DMS53 (cell line): ENCODE results near the gene TAF1A.

Source experiments
- DNase-seq: peaks from one replicate; lab custom pipeline; 2025; lab: John Stamatoyannopoulos, UW

Gene TAF1A

DNA sequence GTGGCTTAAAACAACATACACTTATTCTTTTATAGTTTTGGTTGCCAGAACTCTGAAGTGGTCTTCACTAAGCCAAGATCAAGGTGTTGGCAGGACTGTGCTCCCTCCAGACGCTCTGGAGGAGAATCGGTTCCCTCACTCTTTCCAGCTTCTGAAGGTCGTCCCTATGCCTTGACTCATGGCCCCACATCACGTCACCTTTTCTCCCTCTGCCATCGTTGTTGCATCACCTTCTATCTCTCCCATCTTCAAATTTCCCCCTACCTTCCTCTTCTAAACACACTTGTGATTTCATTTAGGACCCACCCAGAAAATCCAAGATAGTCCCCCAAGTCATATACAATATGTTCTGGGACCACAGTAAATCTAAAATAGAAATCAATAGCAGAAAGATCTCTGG lies 54.3 kb downstream of the TAF1A start:
- DNase-seq: no peak

DNA sequence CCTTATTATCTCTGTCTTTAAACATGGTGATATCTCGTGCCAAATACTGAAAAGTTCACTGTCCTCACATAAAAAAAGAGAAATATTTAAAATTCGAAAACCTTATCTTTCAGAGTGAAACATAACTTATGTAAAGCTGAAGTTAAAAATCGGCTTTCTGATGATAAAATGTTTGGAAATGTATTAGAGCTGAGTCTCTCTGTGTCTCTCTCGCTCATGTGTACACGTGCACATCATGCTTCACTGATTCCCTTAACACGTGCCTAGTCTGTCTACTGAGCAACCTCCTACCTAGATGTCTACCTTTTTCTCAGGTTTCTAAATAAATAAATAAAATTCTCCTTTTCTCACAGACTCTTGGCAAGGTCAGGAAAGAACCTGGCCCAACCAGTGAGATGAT lies 58.9 kb downstream of the TAF1A start:
- DNase-seq: no peak

DNA sequence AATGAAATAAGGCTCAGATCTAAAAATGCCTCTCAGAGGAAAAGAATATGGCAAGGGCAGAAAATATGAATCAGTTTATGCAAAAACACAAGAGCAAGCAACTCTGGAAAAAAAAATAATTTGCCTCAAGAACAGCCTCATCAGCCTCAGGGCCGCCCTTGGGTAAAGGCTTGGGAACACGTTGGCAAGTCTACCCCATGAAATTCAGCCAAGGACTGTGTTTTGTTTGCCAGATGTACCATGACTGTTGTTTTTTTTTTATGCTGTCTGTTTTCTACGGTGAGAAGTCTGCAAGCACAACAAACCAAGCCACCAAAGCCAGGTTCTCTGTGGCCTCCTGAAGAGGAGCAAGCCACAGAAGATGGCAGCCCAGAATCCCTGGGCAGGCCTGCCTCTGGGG lies 59.8 kb downstream of the TAF1A start:
- no peak for DNase-seq

DNA sequence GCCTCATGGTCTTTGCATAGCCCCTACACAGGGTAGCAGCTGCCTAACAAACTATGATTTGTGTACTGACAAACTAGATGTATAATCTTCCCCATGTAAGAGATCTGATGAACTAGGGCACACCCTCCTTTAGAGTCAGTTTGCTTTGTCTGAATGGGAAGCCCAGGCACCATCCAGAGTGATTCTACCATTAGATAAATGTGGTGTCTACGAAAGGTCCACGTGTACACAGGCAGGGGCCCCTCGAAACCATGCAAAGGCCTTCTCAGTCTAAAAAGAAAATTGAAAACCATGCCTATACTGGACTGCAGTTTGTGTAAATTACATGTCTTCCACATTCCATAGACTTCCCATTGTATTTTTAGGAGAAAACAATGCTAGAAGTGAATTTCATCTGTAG lies 60.6 kb downstream of the TAF1A start:
- no peak for DNase-seq

DNA sequence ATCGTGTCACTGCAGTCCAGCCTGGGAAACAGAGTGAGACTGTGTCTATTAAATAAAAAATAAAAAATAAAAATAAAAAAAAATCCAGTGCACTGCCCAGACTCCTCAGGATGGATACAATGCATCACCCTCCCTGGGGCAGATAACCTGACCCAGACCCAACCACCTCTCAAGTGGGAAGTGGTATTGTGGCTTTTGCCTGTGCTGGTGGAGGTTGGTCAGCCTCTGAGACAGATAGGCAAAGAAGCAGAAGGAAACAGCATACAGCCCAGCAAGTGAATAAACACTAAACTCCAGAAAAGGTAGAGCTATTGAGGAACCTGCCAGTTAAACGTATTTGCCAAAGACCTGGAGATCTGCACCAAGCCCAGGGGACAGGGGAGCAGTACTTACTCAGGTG lies 63.8 kb downstream of the TAF1A start:
- DNase-seq: no peak

DNA sequence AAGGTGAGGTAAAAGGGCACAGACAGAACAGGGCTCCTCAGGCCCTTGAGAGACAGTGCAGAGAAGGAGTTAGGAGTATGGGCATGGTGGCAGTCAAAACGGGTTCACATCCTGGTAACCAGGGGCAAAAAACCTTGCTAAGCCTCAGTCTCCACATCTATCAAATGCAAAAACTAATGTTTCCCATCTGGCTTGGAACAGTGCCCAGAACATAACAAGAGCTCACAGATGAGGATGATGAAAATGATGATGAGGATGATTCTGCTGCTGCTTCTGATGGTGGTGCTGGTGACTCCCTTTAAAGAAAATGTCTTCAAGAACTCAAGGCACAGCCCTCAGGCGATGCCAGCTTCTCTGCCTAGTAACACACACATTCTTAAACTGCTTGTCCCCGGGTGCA lies 65.9 kb downstream of the TAF1A start:
- no peak for DNase-seq

DNA sequence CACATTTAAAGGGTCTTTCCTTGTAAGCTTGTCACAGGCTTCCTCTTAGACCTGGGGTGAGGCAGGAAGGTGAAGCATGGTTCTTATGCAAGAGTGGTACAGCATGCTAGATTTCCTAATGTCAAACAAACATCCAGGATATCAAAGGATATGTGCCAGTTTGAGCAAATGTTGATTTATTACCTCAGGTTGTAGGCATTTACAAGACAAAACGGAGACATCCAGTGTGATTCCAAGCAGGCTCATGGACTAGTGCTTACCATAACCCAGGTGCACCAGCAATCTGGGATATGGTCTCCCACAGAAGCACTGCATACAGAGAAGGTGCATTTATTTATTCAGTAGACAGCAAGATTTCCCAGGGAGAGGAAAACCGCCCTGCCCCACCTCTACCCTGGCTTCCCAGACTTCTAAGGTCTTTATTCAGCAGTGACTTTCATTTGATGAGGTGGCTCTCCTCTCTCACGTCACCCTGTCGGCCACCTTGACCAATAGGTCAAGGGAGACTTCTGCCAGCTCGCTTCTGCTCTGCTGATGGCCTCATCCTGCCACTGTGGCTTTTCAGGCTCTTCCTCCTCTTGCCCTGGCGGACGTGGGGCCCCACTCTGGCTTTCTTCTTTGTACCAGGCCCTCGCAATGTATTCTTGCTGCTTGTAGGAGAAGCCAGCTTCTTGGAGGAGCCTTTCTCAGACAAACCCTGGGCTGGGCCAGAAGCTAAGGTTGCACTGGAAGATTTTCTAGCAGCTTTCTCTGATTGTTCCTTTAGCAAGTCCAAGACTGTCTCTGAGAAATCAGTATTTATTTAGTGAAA lies 67.4 kb downstream of the TAF1A start:
- DNase-seq: no peak

DNA sequence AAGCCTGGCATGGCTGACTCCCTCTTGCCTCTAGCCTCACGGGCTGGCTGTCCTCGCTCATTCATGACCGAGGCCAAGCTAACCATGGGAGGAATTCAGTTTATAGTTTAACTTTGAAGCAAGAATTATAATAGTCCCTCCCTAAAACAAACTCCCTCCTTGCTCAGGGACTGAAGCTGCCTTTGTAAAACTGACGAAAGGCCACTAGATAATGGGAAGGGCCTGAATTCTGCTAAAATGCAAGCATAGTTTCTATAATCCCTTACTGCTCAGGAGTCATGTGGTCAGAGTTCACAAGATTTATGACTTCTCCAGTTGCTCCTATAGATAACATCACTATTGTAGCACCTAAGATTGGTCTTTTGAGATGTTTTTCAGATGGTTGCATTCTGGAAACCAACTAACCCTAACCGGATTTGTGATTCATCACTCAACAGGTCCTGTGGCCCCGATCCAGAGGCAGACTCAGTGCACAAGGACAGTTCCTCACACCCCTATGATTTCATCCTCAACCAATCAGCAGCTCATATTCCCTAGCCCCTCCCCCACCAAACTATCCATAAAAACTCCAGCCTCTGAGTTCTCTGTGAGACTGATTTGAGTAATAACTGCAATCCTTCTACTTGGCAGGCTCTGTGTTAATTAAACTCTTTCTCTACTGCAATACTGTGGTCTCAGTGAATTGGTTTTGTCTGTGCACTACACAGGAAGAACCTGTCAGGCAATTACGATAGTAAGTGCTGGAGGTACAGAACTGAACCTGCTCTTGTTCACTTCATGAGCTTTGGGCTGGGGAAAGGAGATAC lies 68.2 kb downstream of the TAF1A start:
- DNase-seq: no peak
